K562 treated with DMSO at 1 percent for 48 hours (cell line): Measurements from ENCODE around the gene MSL3. TPM values are rescaled to one million over a fixed set of nuclear protein-coding genes. Genes with fewer than 3 reads are reported as not detected.

Experiments
- total RNA-seq: library from RNA; unstranded; fragments of 300-600 nt; gene quantifications from 2 replicates; pipeline ENCODE4 v1.2.3, GENCODE V29; 2022; ENCODE audit warnings: low replicate concordance; ENCODE audit errors: extremely low read depth

The MSL3 gene
- total RNA-seq: not detected in 2 replicates

GRCh38 chrX:11757719-11758399, at the start of gene MSL3:
Gene MSL3 (plus strand): TSS chrX:11758237. CDS start chrX:11758264, 27 bp downstream.

Other genes starting within 250 kb of the MSL3 start
- gene ARHGAP6, start 92.3 kb upstream of the MSL3 start, total RNA-seq: not detected in 2 replicates